GM23338 (cell line): ENCODE measurements around the gene PASD1. TPM values are rescaled to one million over a fixed set of nuclear protein-coding genes. Genes with fewer than 3 reads are reported as not detected.

Source experiments
- ATAC-seq: fragments of 200-7000 bp; cut with Tn5 transposase; 3 replicates; pipeline ENCODE4 v1.9.1; 2020
- DNase-seq: peaks from one replicate; pipeline ENCODE4 v3.0.0-alpha.2; 2015; ENCODE audit warnings: low spot score
- H2AFZ ChIP-seq: fragments of 200-600 bp; sonication (generic); 2 replicates; pipeline ENCODE4 v1.8.0; 2016; ENCODE audit warnings: antibody characterized with exemption, mild to moderate bottlenecking, moderate library complexity
- H3F3A ChIP-seq: fragments of 200-600 bp; sonication (generic); replicated peaks from 2 replicates; pipeline ENCODE4 v1.8.0; 2017; ENCODE audit warnings: antibody characterized with exemption, mixed run types, low read depth
- H3K27ac ChIP-seq: fragments of 200-600 bp; sonication (generic); 2 replicates; pipeline ENCODE4 v1.6.1; 2016; ENCODE audit warnings: low read depth
- H3K27me3 ChIP-seq: fragments of 200-600 bp; sonication (generic); 2 replicates; pipeline ENCODE4 v1.8.0; 2016; ENCODE audit warnings: mild to moderate bottlenecking, mixed run types, moderate library complexity; ENCODE audit not compliant: insufficient read depth
- H3K36me3 ChIP-seq: fragments of 200-600 bp; sonication (generic); 2 replicates; pipeline ENCODE4 v1.8.0; 2016; ENCODE audit warnings: mild to moderate bottlenecking; ENCODE audit not compliant: insufficient read depth
- H3K4me1 ChIP-seq: fragments of 200-600 bp; sonication (generic); 2 replicates; pipeline ENCODE4 v1.8.0; 2016; ENCODE audit warnings: mild to moderate bottlenecking, moderate library complexity; ENCODE audit not compliant: insufficient read depth
- H3K4me2 ChIP-seq: fragments of 200-600 bp; sonication (generic); 2 replicates; pipeline ENCODE4 v1.7.1; 2017; ENCODE audit warnings: mixed run types
- H3K4me3 ChIP-seq: fragments of 200-600 bp; sonication (generic); 2 replicates; pipeline ENCODE4 v1.6.1; 2016; ENCODE audit warnings: mixed run types
- H3K79me2 ChIP-seq: fragments of 200-600 bp; sonication (generic); replicated peaks from 2 replicates; pipeline ENCODE4 v1.8.0; 2017; ENCODE audit warnings: mild to moderate bottlenecking; ENCODE audit not compliant: insufficient read depth
- H3K9me2 ChIP-seq: fragments of 200-600 bp; sonication (generic); 2 replicates; pipeline ENCODE4 v1.8.0; 2017; ENCODE audit not compliant: insufficient read depth
- H4K20me1 ChIP-seq: fragments of 200-600 bp; sonication (generic); replicated peaks from 2 replicates; pipeline ENCODE4 v1.8.0; 2017; ENCODE audit warnings: mild to moderate bottlenecking; ENCODE audit not compliant: insufficient read depth
- H3K27ac Mint-ChIP-seq: 2 replicates; pipeline ENCODE4 v1.8.0; 2020; ENCODE audit warnings: inconsistent platforms, mild to moderate bottlenecking, moderate library complexity, mixed read lengths
- H3K27me3 Mint-ChIP-seq: 3 replicates; pipeline ENCODE4 v1.8.0; 2022; ENCODE audit warnings: low read depth, mild to moderate bottlenecking, moderate library complexity, mixed read lengths, inconsistent platforms; ENCODE audit not compliant: insufficient read depth, poor library complexity
- H3K36me3 Mint-ChIP-seq: 3 replicates; pipeline ENCODE4 v1.8.0; 2021; ENCODE audit warnings: low read depth, mild to moderate bottlenecking, inconsistent platforms, moderate library complexity, mixed read lengths
- H3K4me1 Mint-ChIP-seq: 3 replicates; pipeline ENCODE4 v1.8.0; 2020; ENCODE audit warnings: mild to moderate bottlenecking, inconsistent platforms, mixed read lengths
- H3K4me3 Mint-ChIP-seq: 3 replicates; pipeline ENCODE4 v1.8.0; 2021; ENCODE audit warnings: moderate library complexity, mild to moderate bottlenecking, inconsistent platforms, mixed read lengths
- H3K9me3 Mint-ChIP-seq: 3 replicates; pipeline ENCODE4 v1.8.0; 2020; ENCODE audit warnings: moderate library complexity, mild to moderate bottlenecking, inconsistent platforms, mixed read lengths
- CREB1 ChIP-seq: fragments of 250-450 bp; sonication (Bioruptor Pico); IDR thresholded peaks from 2 replicates; pipeline ENCODE4 v1.5.0; 2020; ENCODE audit warnings: low read depth, mild to moderate bottlenecking, moderate library complexity
- CTCF ChIP-seq, 2 experiments: fragments of 200-600 bp in 1 of 2; sonication (generic) in 1 of 2; conservative IDR thresholded peaks; 2 replicates each; pipeline versions ENCODE4 v1.5.1 to v1.6.1; 2016 to 2017; ENCODE audit warnings: antibody characterized with exemption in 2 of 2, low read depth in 2 of 2, mild to moderate bottlenecking in 2 of 2, moderate library complexity in 1 of 2
- EZH2 ChIP-seq: fragments of 200-600 bp; sonication (generic); IDR thresholded peaks from one replicate; pipeline ENCODE4 v1.8.0; 2017; ENCODE audit warnings: antibody characterized with exemption, mild to moderate bottlenecking, low read depth; ENCODE audit not compliant: unreplicated experiment
- EZH2phosphoT487 ChIP-seq: fragments of 200-600 bp; sonication (generic); IDR thresholded peaks from one replicate; pipeline ENCODE4 v1.8.1; 2018; ENCODE audit warnings: antibody characterized with exemption; ENCODE audit not compliant: unreplicated experiment
- JUNB ChIP-seq: IDR thresholded peaks from one replicate; pipeline ENCODE4 v1.6.1; 2016; ENCODE audit warnings: antibody characterized with exemption; ENCODE audit not compliant: unreplicated experiment
- NANOG ChIP-seq: IDR thresholded peaks from 2 replicates; pipeline ENCODE4 v1.6.1; 2016; ENCODE audit warnings: antibody characterized with exemption, borderline replicate concordance
- POLR2AphosphoS5 ChIP-seq: IDR thresholded peaks from 2 replicates; pipeline ENCODE4 v1.6.1; 2016; ENCODE audit warnings: antibody characterized with exemption, low read depth
- STAT1 ChIP-seq: IDR thresholded peaks from one replicate; pipeline ENCODE4 v1.6.1; 2016; ENCODE audit warnings: antibody characterized with exemption; ENCODE audit not compliant: unreplicated experiment
- ZNF114 ChIP-seq: fragments of 250-450 bp; sonication (Bioruptor Pico); IDR thresholded peaks from 2 replicates; pipeline ENCODE4 v1.5.0; 2020; ENCODE audit warnings: mild to moderate bottlenecking, moderate library complexity
- ZNF331 ChIP-seq: fragments of 250-450 bp; sonication (Bioruptor Pico); IDR thresholded peaks from 2 replicates; pipeline ENCODE4 v1.5.0; 2020; ENCODE audit warnings: low read depth, mild to moderate bottlenecking, moderate library complexity
- ZNF462 ChIP-seq: fragments of 250-450 bp; sonication (Bioruptor Pico); IDR thresholded peaks from 2 replicates; pipeline ENCODE4 v1.5.0; 2020; ENCODE audit warnings: mild to moderate bottlenecking, moderate library complexity
- polyA plus RNA-seq: library from polyadenylated mRNA; unstranded; fragments of >200 nt; fragmentation: Nextera tagmentation; extraction: Ambion mirVana; gene quantifications from 2 replicates; pipeline ENCODE4 v1.2.1, GENCODE V29; 2016
- total RNA-seq: library from RNA; depleted of rRNA; stranded (reverse); fragments of >200 nt; shearing (Covaris generic); gene quantifications from 2 replicates; pipeline ENCODE4 v1.2.3, GENCODE V29; 2014
- TF ChIP-seq, protein P1 (sequence below): IDR thresholded peaks from 2 replicates; pipeline ENCODE4 v1.6.1; 2016; ENCODE audit warnings: antibody characterized with exemption
- TF ChIP-seq, protein P2 (sequence below): IDR thresholded peaks from one replicate; pipeline ENCODE4 v1.6.1; 2018; ENCODE audit warnings: antibody characterized with exemption; ENCODE audit not compliant: unreplicated experiment

PASD1 gene
- total and polyA plus RNA-seq, 2 experiments from 2014 or later: 0.24 TPM; not detected in 1

GRCh38 chrX:151631822-151632221, 68.3 kb downstream of the PASD1 start:
- ATAC-seq: no peak
- no peak for DNase-seq
- Mint-ChIP-seq H3K27me3 (no peaks in the 10 kb centered on the region), H3K4me3 (no peak overlapping the region), H3K4me1 (peaks cover 5% of the 10 kb centered on the region), H3K9me3 (no peaks in the 10 kb centered on the region), H3K36me3 (no peaks in the 10 kb centered on the region), H3K27ac (no peak overlapping the region)
- H3F3A ChIP-seq: no peaks in the 10 kb centered on the region
- no peak for TF ChIP-seq POLR2AphosphoS5
- TF ChIP-seq, protein P1, sequence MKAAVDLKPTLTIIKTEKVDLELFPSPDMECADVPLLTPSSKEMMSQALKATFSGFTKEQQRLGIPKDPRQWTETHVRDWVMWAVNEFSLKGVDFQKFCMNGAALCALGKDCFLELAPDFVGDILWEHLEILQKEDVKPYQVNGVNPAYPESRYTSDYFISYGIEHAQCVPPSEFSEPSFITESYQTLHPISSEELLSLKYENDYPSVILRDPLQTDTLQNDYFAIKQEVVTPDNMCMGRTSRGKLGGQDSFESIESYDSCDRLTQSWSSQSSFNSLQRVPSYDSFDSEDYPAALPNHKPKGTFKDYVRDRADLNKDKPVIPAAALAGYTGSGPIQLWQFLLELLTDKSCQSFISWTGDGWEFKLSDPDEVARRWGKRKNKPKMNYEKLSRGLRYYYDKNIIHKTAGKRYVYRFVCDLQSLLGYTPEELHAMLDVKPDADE: no peak
- TF ChIP-seq ZNF114 (CRISPR knock-in tag): no peak
- no peak for TF ChIP-seq STAT1
- TF ChIP-seq ZNF331 (CRISPR knock-in tag): no peak
- TF ChIP-seq JUNB: no peak
- no peak for TF ChIP-seq CTCF (conservative IDR thresholded peaks at IDR 0.05; ENCODE audit: low read depth in 2 of 2)
- no peak for TF ChIP-seq EZH2
- no peak for TF ChIP-seq EZH2phosphoT487
- TF ChIP-seq, protein P2, sequence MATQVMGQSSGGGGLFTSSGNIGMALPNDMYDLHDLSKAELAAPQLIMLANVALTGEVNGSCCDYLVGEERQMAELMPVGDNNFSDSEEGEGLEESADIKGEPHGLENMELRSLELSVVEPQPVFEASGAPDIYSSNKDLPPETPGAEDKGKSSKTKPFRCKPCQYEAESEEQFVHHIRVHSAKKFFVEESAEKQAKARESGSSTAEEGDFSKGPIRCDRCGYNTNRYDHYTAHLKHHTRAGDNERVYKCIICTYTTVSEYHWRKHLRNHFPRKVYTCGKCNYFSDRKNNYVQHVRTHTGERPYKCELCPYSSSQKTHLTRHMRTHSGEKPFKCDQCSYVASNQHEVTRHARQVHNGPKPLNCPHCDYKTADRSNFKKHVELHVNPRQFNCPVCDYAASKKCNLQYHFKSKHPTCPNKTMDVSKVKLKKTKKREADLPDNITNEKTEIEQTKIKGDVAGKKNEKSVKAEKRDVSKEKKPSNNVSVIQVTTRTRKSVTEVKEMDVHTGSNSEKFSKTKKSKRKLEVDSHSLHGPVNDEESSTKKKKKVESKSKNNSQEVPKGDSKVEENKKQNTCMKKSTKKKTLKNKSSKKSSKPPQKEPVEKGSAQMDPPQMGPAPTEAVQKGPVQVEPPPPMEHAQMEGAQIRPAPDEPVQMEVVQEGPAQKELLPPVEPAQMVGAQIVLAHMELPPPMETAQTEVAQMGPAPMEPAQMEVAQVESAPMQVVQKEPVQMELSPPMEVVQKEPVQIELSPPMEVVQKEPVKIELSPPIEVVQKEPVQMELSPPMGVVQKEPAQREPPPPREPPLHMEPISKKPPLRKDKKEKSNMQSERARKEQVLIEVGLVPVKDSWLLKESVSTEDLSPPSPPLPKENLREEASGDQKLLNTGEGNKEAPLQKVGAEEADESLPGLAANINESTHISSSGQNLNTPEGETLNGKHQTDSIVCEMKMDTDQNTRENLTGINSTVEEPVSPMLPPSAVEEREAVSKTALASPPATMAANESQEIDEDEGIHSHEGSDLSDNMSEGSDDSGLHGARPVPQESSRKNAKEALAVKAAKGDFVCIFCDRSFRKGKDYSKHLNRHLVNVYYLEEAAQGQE: no peak
- no peak for TF ChIP-seq NANOG
- no peak for TF ChIP-seq CREB1 (CRISPR knock-in tag)
- no peak for TF ChIP-seq ZNF462
- H3K27ac ChIP-seq: no peak overlapping the region
- H3K9me2 ChIP-seq: no peaks in the 10 kb centered on the region
- H3K36me3 ChIP-seq: no peaks in the 10 kb centered on the region
- no peaks in the 10 kb centered on the region for H3K4me1 ChIP-seq
- no peak overlapping the region for H2AFZ ChIP-seq
- H4K20me1 ChIP-seq: no peaks in the 10 kb centered on the region
- H3K79me2 ChIP-seq: no peaks in the 10 kb centered on the region
- H3K4me3 ChIP-seq: no peak overlapping the region
- H3K4me2 ChIP-seq: no peak overlapping the region
- H3K27me3 ChIP-seq: no peaks in the 10 kb centered on the region
